ENCODE data around the gene C2orf76. TPM values are rescaled to one million over a fixed set of nuclear protein-coding genes. Genes with fewer than 3 reads are reported as not detected.
A peak's percentile ranks its signal among the peaks of the same experiment; 100 is the strongest.

Gene C2orf76
- total and polyA plus RNA-seq, 2 donors (not counting 1 experiment from before 2014, with no cell fraction given), result 6.9 to 13.6 TPM

- Mint-ChIP-seq H3K4me1 (peaks cover 23% of the 10 kb centered on the region), H3K27ac (peak overlapping the region; percentile 42), H3K9me3 (ENCODE audit: insufficient read depth) (no peaks in the 10 kb centered on the region), H3K27me3 (no peaks in the 10 kb centered on the region), H3K4me3 (no peak overlapping the region)
- Histone ChIP-seq H3K9ac (ENCODE audit: low read length) (no peak overlapping the region), H3K4me3 (ENCODE audit: control extremely low read depth in 1 of 5, extremely low read depth in 1 of 5, insufficient read depth in 1 of 5, low read depth in 2 of 5, low read length in 4 of 5) (no peak overlapping the region), H4K20me1 (ENCODE audit: control insufficient read depth, insufficient read depth, low read length, poor library complexity, severe bottlenecking) (no peaks in the 10 kb centered on the region), H3K79me2 (ENCODE audit: control insufficient read depth, insufficient read depth, low read length) (peaks cover 10% of the 10 kb centered on the region), H3K4me1 (ENCODE audit: control insufficient read depth in 2 of 2, insufficient read depth in 2 of 2, low read length in 2 of 2) (peaks cover 28 to 29% of the 10 kb centered on the region in 2 donors), H3K4me2 (replicated peaks; ENCODE audit: low read depth, low read length, poor library complexity, severe bottlenecking) (peak overlapping the region; percentile 54), H3K27ac (ENCODE audit: low read length in 2 of 2) (peak overlapping the region; percentile 54 to 62), H3K9me3 (ENCODE audit: control extremely low read depth in 1 of 3, control insufficient read depth in 2 of 3, insufficient read depth in 1 of 3, low read length in 2 of 3) (no peaks in the 10 kb centered on the region), H3K27me3 (replicated peaks in 1 of 4; ENCODE audit: control extremely low read depth in 1 of 4, control insufficient read depth in 3 of 4, insufficient read depth in 4 of 4, low read length in 3 of 4) (no peaks in the 10 kb centered on the region), H2AFZ (ENCODE audit: insufficient read depth, low read depth, low read length, poor library complexity, severe bottlenecking) (peak overlapping the region; percentile 30), H3K36me3 (replicated peaks in 1 of 2; ENCODE audit: control extremely low read depth in 1 of 2, control insufficient read depth in 1 of 2, extremely low read depth in 1 of 2, insufficient read depth in 2 of 2, low read length in 1 of 2) (peaks cover 0 to 3% of the 10 kb centered on the region in 2 experiments)
- 0% methylated on average over 1 of the region's 2 CpGs for WGBS (ENCODE audit: insufficient coverage)
- no peak for TF ChIP-seq EZH2 (IDR thresholded peaks at IDR 0.05; ENCODE audit: borderline replicate concordance, insufficient read depth, low read depth, low read length, poor library complexity, severe bottlenecking)
- no peak for TF ChIP-seq CTCF (IDR thresholded peaks at IDR 0.05)
- DNase-seq (no peak), ATAC-seq (ENCODE audit: low read depth) (no peak)
- CTCF ChIA-PET, result no interaction called here
- intact Hi-C loops (cut with micrococcal nuclease), result no loop called here
- POLR2A ChIA-PET, result no interaction called here
Observed at GRCh38 chr2:119338272-119338671, 28.4 kb downstream of the C2orf76 start.

GRCh38 chr2:119337749-119338148 is 28.9 kb downstream of the C2orf76 start:
- no peaks in the 10 kb centered on the region for H3K9me3 Mint-ChIP-seq (ENCODE audit: insufficient read depth)
- WGBS (ENCODE audit: insufficient coverage), result no CpG with 5 or more reads among the region's 2 CpGs
- H2AFZ ChIP-seq (ENCODE audit: insufficient read depth, low read depth, low read length, poor library complexity, severe bottlenecking), result no peak overlapping the region
- ATAC-seq (ENCODE audit: low read depth) (no peak), DNase-seq (no peak)
- no peaks in the 10 kb centered on the region for H4K20me1 ChIP-seq (ENCODE audit: control insufficient read depth, insufficient read depth, low read length, poor library complexity, severe bottlenecking)
- intact Hi-C loops (cut with micrococcal nuclease), result no loop called here
- ChIA-PET POLR2A (no interaction called here), CTCF (no interaction called here)
- TF ChIP-seq EZH2 (IDR thresholded peaks at IDR 0.05; ENCODE audit: borderline replicate concordance, insufficient read depth, low read depth, low read length, poor library complexity, severe bottlenecking), result no peak
- TF ChIP-seq CTCF (IDR thresholded peaks at IDR 0.05), result no peak
- no peaks in the 10 kb centered on the region for H3K27me3 ChIP-seq (replicated peaks in 1 of 4; ENCODE audit: control extremely low read depth in 1 of 4, control insufficient read depth in 3 of 4, insufficient read depth in 4 of 4, low read length in 3 of 4)
- H3K27ac Mint-ChIP-seq, result no peak overlapping the region
- H3K79me2 ChIP-seq (ENCODE audit: control insufficient read depth, insufficient read depth, low read length), result peaks cover 5% of the 10 kb centered on the region
- no peak overlapping the region for H3K4me3 Mint-ChIP-seq
- no peak overlapping the region for H3K4me3 ChIP-seq (ENCODE audit: control extremely low read depth in 1 of 5, extremely low read depth in 1 of 5, insufficient read depth in 1 of 5, low read depth in 2 of 5, low read length in 4 of 5)
- peaks cover 28 to 29% of the 10 kb centered on the region in 2 donors for H3K4me1 ChIP-seq (ENCODE audit: control insufficient read depth in 2 of 2, insufficient read depth in 2 of 2, low read length in 2 of 2)
- H3K9me3 ChIP-seq (ENCODE audit: control extremely low read depth in 1 of 3, control insufficient read depth in 2 of 3, insufficient read depth in 1 of 3, low read length in 2 of 3), result no peaks in the 10 kb centered on the region
- no peaks in the 10 kb centered on the region for H3K27me3 Mint-ChIP-seq
- H3K36me3 ChIP-seq (replicated peaks in 1 of 2; ENCODE audit: control extremely low read depth in 1 of 2, control insufficient read depth in 1 of 2, extremely low read depth in 1 of 2, insufficient read depth in 2 of 2, low read length in 1 of 2), result peaks cover 0 to 3% of the 10 kb centered on the region in 2 experiments
- H3K9ac ChIP-seq (ENCODE audit: low read length), result no peak overlapping the region
- peaks cover 23% of the 10 kb centered on the region for H3K4me1 Mint-ChIP-seq
- H3K27ac ChIP-seq (ENCODE audit: low read length in 2 of 2), result peak overlapping the region; percentile 54 to 62
- peak overlapping the region; percentile 54 for H3K4me2 ChIP-seq (replicated peaks; ENCODE audit: low read depth, low read length, poor library complexity, severe bottlenecking)
